Liver (tissue), 9 donors: Measurements from ENCODE around the gene SIRT6. TPM values are rescaled to one million over a fixed set of nuclear protein-coding genes. Genes with fewer than 3 reads are reported as not detected.

Experiments
- DNase-seq: peaks from one replicate; pipeline ENCODE4 v3.0.0-alpha.2; 2017; ENCODE audit warnings: low spot score
- H3K27ac ChIP-seq, 2 donors: one replicate each; pipeline ENCODE4 v1.7.0; 2013; ENCODE audit warnings: inconsistent platforms in 2 of 2, low read length in 2 of 2, control low read depth in 1 of 2, low read depth in 1 of 2, mild to moderate bottlenecking in 1 of 2
- H3K27me3 ChIP-seq, 4 donors: one replicate each; pipeline versions ENCODE4 v1.6.1 to v1.7.0; 2013; ENCODE audit warnings: low read length in 3 of 4, inconsistent platforms in 1 of 4, mild to moderate bottlenecking in 1 of 4, moderate library complexity in 1 of 4; ENCODE audit not compliant: control insufficient read depth in 4 of 4, insufficient read depth in 4 of 4
- H3K36me3 ChIP-seq, 4 donors: one replicate each; pipeline versions ENCODE4 v1.6.1 to v1.7.0; 2013; ENCODE audit warnings: low read length in 3 of 4, mild to moderate bottlenecking in 3 of 4, low read depth in 1 of 4, moderate library complexity in 1 of 4; ENCODE audit not compliant: control insufficient read depth in 4 of 4, insufficient read depth in 3 of 4
- H3K4me1 ChIP-seq, 4 donors: one replicate each; pipeline versions ENCODE4 v1.6.1 to v1.7.0; 2013; ENCODE audit warnings: low read length in 3 of 4, mild to moderate bottlenecking in 3 of 4, moderate library complexity in 1 of 4; ENCODE audit not compliant: control insufficient read depth in 4 of 4, insufficient read depth in 4 of 4
- H3K4me3 ChIP-seq, 3 donors: one replicate each; pipeline versions ENCODE4 v1.6.1 to v1.7.0; 2013; ENCODE audit warnings: low read length in 3 of 3, control low read depth in 1 of 3, low read depth in 1 of 3, mild to moderate bottlenecking in 1 of 3
- H3K9ac ChIP-seq, 2 donors: one replicate each; pipeline ENCODE4 v1.7.0; 2013; ENCODE audit warnings: low read length in 2 of 2, mild to moderate bottlenecking in 2 of 2, moderate library complexity in 2 of 2, control low read depth in 1 of 2, low read depth in 1 of 2
- H3K9me3 ChIP-seq, 4 donors: one replicate each; pipeline versions ENCODE4 v1.6.1 to v1.7.0; 2013; ENCODE audit warnings: low read length in 3 of 4; ENCODE audit not compliant: control insufficient read depth in 4 of 4
- ATF3 ChIP-seq: IDR thresholded peaks from 2 replicates; pipeline ENCODE4 v1.6.1; 2016; ENCODE audit warnings: antibody characterized with exemption
- FOXA1 ChIP-seq: IDR thresholded peaks from 2 replicates; pipeline ENCODE4 v1.6.1; 2016; ENCODE audit warnings: antibody characterized with exemption
- FOXA2 ChIP-seq: IDR thresholded peaks from 2 replicates; pipeline ENCODE4 v1.6.1; 2016; ENCODE audit warnings: antibody characterized with exemption
- GABPA ChIP-seq, 2 donors: IDR thresholded peaks in 1 of 2; conservative IDR thresholded peaks in 1 of 2; 2 replicates each; pipeline ENCODE4 v1.6.1; 2016; ENCODE audit warnings: antibody characterized with exemption in 2 of 2, mild to moderate bottlenecking in 1 of 2, moderate library complexity in 1 of 2
- HNF4A ChIP-seq, 2 donors: conservative IDR thresholded peaks; 2 replicates each; pipeline ENCODE4 v1.6.1; 2016; ENCODE audit warnings: antibody characterized with exemption in 2 of 2, mild to moderate bottlenecking in 2 of 2
- HNF4G ChIP-seq: IDR thresholded peaks from 2 replicates; pipeline ENCODE4 v1.6.1; 2016; ENCODE audit warnings: antibody characterized with exemption
- JUND ChIP-seq, 2 donors: IDR thresholded peaks; 2 replicates each; pipeline ENCODE4 v1.6.1; 2016; ENCODE audit warnings: antibody characterized with exemption in 2 of 2
- NR2F2 ChIP-seq: IDR thresholded peaks from 2 replicates; pipeline ENCODE4 v1.6.1; 2016; ENCODE audit warnings: antibody characterized with exemption
- RAD21 ChIP-seq, 2 donors: IDR thresholded peaks; 2 replicates each; pipeline ENCODE4 v1.6.1; 2016; ENCODE audit warnings: antibody characterized with exemption in 2 of 2, mild to moderate bottlenecking in 2 of 2
- REST ChIP-seq: IDR thresholded peaks from 2 replicates; pipeline ENCODE4 v1.6.1; 2016; ENCODE audit warnings: antibody characterized with exemption, mild to moderate bottlenecking
- RXRA ChIP-seq, 2 donors: IDR thresholded peaks; 2 replicates each; pipeline ENCODE4 v1.6.1; 2017 to 2018; ENCODE audit warnings: antibody characterized with exemption in 2 of 2, mild to moderate bottlenecking in 1 of 2
- SP1 ChIP-seq: IDR thresholded peaks from 2 replicates; pipeline ENCODE4 v1.6.1; 2018; ENCODE audit warnings: antibody characterized with exemption, mild to moderate bottlenecking
- TAF1 ChIP-seq: conservative IDR thresholded peaks from 2 replicates; pipeline ENCODE4 v1.6.1; 2016; ENCODE audit warnings: antibody characterized with exemption, mild to moderate bottlenecking
- YY1 ChIP-seq: IDR thresholded peaks from 2 replicates; pipeline ENCODE4 v1.6.1; 2016; ENCODE audit warnings: antibody characterized with exemption, mild to moderate bottlenecking
- ZBTB33 ChIP-seq: IDR thresholded peaks from 2 replicates; pipeline ENCODE4 v1.6.1; 2016; ENCODE audit warnings: antibody characterized with exemption
- WGBS: extraction: QIAGEN DNeasy Blood & Tissue Kit; methylation state at CpG from one replicate; pipeline ENCODE4 v1.1.7; 2013; 5-methylcytosine and 5-hydroxymethylcytosine counted together
- polyA plus RNA-seq, 2 donors: library from polyadenylated mRNA; stranded (reverse) in 1 of 2; unstranded in 1 of 2; fragments of 200-250 nt in 1 of 2; fragments of >200 nt in 1 of 2; fragmentation: Nextera tagmentation in 1 of 2; extraction: Ambion mirVana in 1 of 2; gene quantifications; one replicate each; pipeline versions ENCODE4 v1.2.1 to v1.2.3, GENCODE V29; 2013 to 2015
- total RNA-seq, 2 donors: library from RNA; depleted of rRNA; stranded (reverse); fragments of >200 nt; gene quantifications; one replicate each; pipeline ENCODE4 v1.2.3, GENCODE V29; 2014
- TF ChIP-seq, protein P1 (sequence below): IDR thresholded peaks from 2 replicates; pipeline ENCODE4 v1.6.1; 2016; ENCODE audit warnings: antibody characterized with exemption
- TF ChIP-seq, protein P2 (sequence below): fragments of 150-350 bp; IDR thresholded peaks from 2 replicates; pipeline ENCODE4 v1.5.1; 2017; ENCODE audit warnings: improper control_type of control experiment, low read depth, low read length; ENCODE audit not compliant: missing input control
- donor health status: healthy.
- donor health status: healthy.
- donor health status: healthy.
- donor health status: healthy.
- donor health status: healthy.

Gene SIRT6
- total and polyA plus RNA-seq, 4 donors: 7.7 to 12.7 (median 9.8) TPM

DNA sequence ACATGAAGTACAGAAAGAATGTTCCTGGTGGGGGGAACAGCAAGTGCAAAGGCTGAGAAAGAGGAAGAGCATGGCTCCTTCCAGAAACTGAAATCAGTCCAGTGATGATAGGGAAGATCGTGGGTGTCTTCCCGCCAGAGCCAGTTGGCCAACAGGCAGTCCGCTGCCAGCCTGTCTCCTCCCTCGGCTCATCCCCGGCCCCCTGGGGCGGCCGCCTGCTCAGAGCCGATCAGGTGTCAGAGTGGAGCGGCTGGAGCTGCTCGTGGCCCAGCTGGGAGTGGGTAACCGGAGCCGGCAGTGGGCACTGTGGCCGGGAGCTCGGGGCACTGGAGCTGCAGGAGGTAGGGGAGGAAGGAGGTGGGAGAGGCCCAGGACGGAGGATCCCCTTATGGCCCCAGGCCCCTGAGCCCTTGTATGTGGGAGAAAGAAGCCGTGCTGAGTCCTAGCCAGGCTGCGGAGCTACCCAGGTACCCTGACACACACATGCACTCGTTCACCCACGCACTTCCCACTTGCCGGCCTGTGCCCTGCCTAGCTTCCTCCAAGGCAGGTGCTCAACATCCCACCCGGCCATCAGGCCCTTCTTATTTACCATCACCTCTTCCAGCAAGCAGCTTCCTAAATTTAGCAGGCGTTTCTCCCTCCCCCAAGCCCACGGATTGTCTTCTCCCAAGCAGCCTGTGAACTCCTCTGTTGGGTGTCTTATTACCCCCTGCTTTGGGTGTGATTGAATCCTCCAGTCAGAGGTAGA lies 1.8 kb upstream of the SIRT6 start:
- H3K36me3 ChIP-seq: peaks cover 0 to 2% (median 0%) of the 10 kb centered on the region in 4 donors
- no peak for DNase-seq
- peak overlapping the region in 1 of 2 donors; percentile 32 for H3K27ac ChIP-seq
- no peaks in the 10 kb centered on the region for H3K9me3 ChIP-seq
- TF ChIP-seq RAD21 (IDR thresholded peaks at IDR 0.05) (no peak), FOXA1 (no peak), YY1 (no peak)
- TF ChIP-seq, protein P1, sequence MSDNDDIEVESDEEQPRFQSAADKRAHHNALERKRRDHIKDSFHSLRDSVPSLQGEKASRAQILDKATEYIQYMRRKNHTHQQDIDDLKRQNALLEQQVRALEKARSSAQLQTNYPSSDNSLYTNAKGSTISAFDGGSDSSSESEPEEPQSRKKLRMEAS: no peak
- H3K27me3 ChIP-seq: no peaks in the 10 kb centered on the region
- WGBS: 55% methylated on average over 23 of the region's 23 CpGs
- H3K4me1 ChIP-seq: peaks cover 13 to 34% (median 24%) of the 10 kb centered on the region in 4 donors
- no peak overlapping the region for H3K9ac ChIP-seq
- H3K4me3 ChIP-seq: no peak overlapping the region

DNA sequence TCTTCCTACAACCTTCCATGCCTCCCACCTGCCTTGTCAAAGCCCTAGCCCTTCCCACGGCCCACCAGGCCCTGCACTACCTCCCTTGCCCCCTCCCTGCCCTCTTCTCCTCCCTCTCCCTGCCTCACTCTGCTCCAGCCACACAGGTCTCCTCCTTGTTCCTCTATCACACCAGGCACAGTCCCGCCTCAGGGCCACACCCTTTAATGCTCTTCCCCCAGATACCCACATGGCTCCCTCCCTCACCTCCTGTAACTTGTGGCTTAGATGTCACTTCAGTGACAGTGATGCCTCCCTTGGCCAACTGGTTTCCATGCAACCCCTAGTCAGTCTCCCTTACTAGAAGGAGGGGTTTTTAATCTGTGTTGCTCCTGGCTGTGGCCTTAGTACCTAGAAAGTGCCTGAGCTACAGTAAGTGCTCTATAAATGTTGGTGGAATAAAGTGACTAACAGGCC lies 1.3 kb downstream of the SIRT6 start:
- peak; percentile 58 for DNase-seq
- H3K9ac ChIP-seq: no peak overlapping the region
- H3K4me1 ChIP-seq: peaks cover 13 to 34% (median 21%) of the 10 kb centered on the region in 4 donors
- H3K36me3 ChIP-seq: peaks cover 0 to 2% (median under 1%) of the 10 kb centered on the region in 4 donors
- no peaks in the 10 kb centered on the region for H3K27me3 ChIP-seq
- TF ChIP-seq RAD21 (IDR thresholded peaks at IDR 0.05): no peak
- TF ChIP-seq NR2F2: no peak
- TF ChIP-seq SP1: no peak
- TF ChIP-seq REST: no peak
- WGBS: 73% methylated on average over 2 of the region's 2 CpGs
- H3K4me3 ChIP-seq: no peak overlapping the region
- no peak overlapping the region for H3K27ac ChIP-seq
- H3K9me3 ChIP-seq: no peaks in the 10 kb centered on the region

GRCh38 chr19:4178990-4179389 lies 3.4 kb downstream of the SIRT6 start:
- Histone ChIP-seq H3K9ac (no peak overlapping the region), H3K4me1 (peaks cover 13 to 34% (median 21%) of the 10 kb centered on the region in 4 donors), H3K4me3 (no peak overlapping the region), H3K27ac (no peak overlapping the region), H3K36me3 (peaks cover 0 to 2% (median under 1%) of the 10 kb centered on the region in 4 donors), H3K9me3 (no peaks in the 10 kb centered on the region), H3K27me3 (no peaks in the 10 kb centered on the region)
- no peak for TF ChIP-seq FOXA1
- TF ChIP-seq HNF4A (conservative IDR thresholded peaks at IDR 0.05): no peak
- TF ChIP-seq, protein P2, sequence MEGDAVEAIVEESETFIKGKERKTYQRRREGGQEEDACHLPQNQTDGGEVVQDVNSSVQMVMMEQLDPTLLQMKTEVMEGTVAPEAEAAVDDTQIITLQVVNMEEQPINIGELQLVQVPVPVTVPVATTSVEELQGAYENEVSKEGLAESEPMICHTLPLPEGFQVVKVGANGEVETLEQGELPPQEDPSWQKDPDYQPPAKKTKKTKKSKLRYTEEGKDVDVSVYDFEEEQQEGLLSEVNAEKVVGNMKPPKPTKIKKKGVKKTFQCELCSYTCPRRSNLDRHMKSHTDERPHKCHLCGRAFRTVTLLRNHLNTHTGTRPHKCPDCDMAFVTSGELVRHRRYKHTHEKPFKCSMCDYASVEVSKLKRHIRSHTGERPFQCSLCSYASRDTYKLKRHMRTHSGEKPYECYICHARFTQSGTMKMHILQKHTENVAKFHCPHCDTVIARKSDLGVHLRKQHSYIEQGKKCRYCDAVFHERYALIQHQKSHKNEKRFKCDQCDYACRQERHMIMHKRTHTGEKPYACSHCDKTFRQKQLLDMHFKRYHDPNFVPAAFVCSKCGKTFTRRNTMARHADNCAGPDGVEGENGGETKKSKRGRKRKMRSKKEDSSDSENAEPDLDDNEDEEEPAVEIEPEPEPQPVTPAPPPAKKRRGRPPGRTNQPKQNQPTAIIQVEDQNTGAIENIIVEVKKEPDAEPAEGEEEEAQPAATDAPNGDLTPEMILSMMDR: no peak
- TF ChIP-seq FOXA2: no peak
- TF ChIP-seq, protein P1: no peak
- TF ChIP-seq NR2F2: no peak
- TF ChIP-seq TAF1: no peak
- no peak for TF ChIP-seq JUND (IDR thresholded peaks at IDR 0.05)
- TF ChIP-seq HNF4G: no peak
- TF ChIP-seq YY1: no peak
- TF ChIP-seq RXRA (IDR thresholded peaks at IDR 0.05): no peak
- no peak for TF ChIP-seq RAD21 (IDR thresholded peaks at IDR 0.05)
- no peak for TF ChIP-seq ZBTB33
- no peak for TF ChIP-seq GABPA (IDR thresholded peaks at IDR 0.05 in 1 of 2, conservative IDR thresholded peaks at IDR 0.05 in 1 of 2)
- no peak for TF ChIP-seq ATF3
- no peak for TF ChIP-seq SP1
- WGBS: 96% methylated on average over 18 of the region's 18 CpGs
- DNase-seq: no peak
